ENCODE results near the gene INO80D. TPM values are rescaled to one million over a fixed set of nuclear protein-coding genes. Genes with fewer than 3 reads are reported as not detected.

INO80D gene
- total RNA-seq, 1 donor from 2014 or later = 18.1 TPM

- Mint-ChIP-seq H3K27ac (ENCODE audit: unreplicated experiment) (no peak overlapping the region), H3K36me3 (ENCODE audit: low read depth) (no peaks in the 10 kb centered on the region), H3K27me3 (ENCODE audit: low read depth) (peaks cover 2% of the 10 kb centered on the region), H3K4me1 (peaks cover 6% of the 10 kb centered on the region), H3K4me3 (no peak overlapping the region), H3K9me3 (no peaks in the 10 kb centered on the region)
- TF ChIP-seq, protein P1, sequence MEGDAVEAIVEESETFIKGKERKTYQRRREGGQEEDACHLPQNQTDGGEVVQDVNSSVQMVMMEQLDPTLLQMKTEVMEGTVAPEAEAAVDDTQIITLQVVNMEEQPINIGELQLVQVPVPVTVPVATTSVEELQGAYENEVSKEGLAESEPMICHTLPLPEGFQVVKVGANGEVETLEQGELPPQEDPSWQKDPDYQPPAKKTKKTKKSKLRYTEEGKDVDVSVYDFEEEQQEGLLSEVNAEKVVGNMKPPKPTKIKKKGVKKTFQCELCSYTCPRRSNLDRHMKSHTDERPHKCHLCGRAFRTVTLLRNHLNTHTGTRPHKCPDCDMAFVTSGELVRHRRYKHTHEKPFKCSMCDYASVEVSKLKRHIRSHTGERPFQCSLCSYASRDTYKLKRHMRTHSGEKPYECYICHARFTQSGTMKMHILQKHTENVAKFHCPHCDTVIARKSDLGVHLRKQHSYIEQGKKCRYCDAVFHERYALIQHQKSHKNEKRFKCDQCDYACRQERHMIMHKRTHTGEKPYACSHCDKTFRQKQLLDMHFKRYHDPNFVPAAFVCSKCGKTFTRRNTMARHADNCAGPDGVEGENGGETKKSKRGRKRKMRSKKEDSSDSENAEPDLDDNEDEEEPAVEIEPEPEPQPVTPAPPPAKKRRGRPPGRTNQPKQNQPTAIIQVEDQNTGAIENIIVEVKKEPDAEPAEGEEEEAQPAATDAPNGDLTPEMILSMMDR (conservative IDR thresholded peaks at IDR 0.05) = no peak
- no peak for DNase-seq (ENCODE audit: low read depth, low spot score)
Observed at GRCh38 chr2:205967391-205968075, 118.4 kb downstream of the INO80D start.

GRCh38 chr2:205965707-205966106 lies 120.3 kb downstream of the INO80D start:
- Mint-ChIP-seq H3K9me3 (no peaks in the 10 kb centered on the region), H3K27me3 (ENCODE audit: low read depth) (no peaks in the 10 kb centered on the region), H3K36me3 (ENCODE audit: low read depth) (no peaks in the 10 kb centered on the region)

DNA sequence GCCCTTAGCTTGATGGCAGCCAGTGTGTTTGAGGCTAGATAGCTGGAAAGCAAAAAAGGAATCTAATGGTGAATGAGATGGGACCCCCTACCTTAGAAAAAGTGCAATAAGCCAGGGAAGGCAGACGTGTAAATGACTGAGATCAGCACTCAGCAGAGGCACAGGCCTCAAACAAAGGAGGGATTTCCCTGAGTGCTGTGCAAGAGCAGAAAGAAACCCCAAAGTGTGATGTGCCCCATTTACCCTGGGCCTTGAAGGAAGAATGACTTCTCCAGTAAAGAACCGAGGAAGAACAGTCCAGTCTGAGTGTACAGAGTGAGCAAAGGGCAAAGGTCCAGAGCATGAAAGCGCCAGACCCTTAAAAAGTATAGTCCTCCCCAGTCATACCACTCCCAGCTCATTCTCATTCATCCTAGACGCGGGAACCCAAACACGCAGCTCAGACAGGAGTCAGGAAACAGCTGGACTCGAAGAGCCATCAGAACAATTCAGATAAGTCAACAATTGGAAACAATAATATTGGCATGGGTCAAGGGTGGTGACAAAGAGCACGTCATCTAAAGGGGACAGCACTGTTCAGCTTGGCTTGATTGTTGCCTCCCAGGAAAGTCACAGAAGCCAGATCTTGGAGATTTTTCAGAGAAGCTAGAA lies 121.7 kb downstream of the INO80D start:
- no peaks in the 10 kb centered on the region for H3K9me3 Mint-ChIP-seq
- H3K4me3 Mint-ChIP-seq = no peak overlapping the region
- TF ChIP-seq, protein P1 (conservative IDR thresholded peaks at IDR 0.05) = no peak
- peaks cover 6% of the 10 kb centered on the region for H3K4me1 Mint-ChIP-seq
- H3K27me3 Mint-ChIP-seq (ENCODE audit: low read depth) = no peaks in the 10 kb centered on the region
- no peak for DNase-seq (ENCODE audit: low read depth, low spot score)
- H3K27ac Mint-ChIP-seq (ENCODE audit: unreplicated experiment) = peak overlapping the region; percentile 4
- H3K36me3 Mint-ChIP-seq (ENCODE audit: low read depth) = no peaks in the 10 kb centered on the region

More at GRCh38 chr2:205965707-205966106, 120.3 kb downstream of the INO80D start:
- peaks cover 6% of the 10 kb centered on the region for H3K4me1 Mint-ChIP-seq
- H3K27ac Mint-ChIP-seq (ENCODE audit: unreplicated experiment) = peak overlapping the region; percentile 41
- TF ChIP-seq, protein P1 (conservative IDR thresholded peaks at IDR 0.05) = no peak
- DNase-seq (ENCODE audit: low read depth, low spot score) = no peak
- no peak overlapping the region for H3K4me3 Mint-ChIP-seq

DNA sequence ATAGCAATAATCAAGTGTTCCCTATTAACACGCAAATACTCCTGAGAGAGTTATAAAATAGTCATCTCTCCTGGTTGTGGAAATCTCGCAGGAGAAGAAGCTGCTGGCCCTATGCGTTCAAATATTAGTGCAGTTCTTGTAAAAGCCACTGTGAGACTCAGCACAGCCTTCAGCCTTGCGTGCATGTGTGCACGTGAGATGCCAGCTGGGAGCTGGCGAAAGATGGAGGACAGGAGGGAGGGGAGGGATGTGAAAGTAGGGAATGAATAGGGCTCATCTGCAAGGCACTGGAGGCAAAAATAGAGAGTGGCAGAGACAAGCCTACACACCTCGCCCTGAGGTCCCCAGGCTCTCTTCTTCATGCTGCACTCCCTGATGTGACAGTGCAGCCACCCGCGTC lies 126.5 kb downstream of the INO80D start:
- Mint-ChIP-seq H3K27ac (ENCODE audit: unreplicated experiment) (no peak overlapping the region), H3K36me3 (ENCODE audit: low read depth) (no peaks in the 10 kb centered on the region), H3K9me3 (no peaks in the 10 kb centered on the region), H3K4me3 (no peak overlapping the region), H3K4me1 (peaks cover 11% of the 10 kb centered on the region), H3K27me3 (ENCODE audit: low read depth) (no peaks in the 10 kb centered on the region)
- TF ChIP-seq, protein P1 (conservative IDR thresholded peaks at IDR 0.05) = no peak
- DNase-seq (ENCODE audit: low read depth, low spot score) = no peak

DNA sequence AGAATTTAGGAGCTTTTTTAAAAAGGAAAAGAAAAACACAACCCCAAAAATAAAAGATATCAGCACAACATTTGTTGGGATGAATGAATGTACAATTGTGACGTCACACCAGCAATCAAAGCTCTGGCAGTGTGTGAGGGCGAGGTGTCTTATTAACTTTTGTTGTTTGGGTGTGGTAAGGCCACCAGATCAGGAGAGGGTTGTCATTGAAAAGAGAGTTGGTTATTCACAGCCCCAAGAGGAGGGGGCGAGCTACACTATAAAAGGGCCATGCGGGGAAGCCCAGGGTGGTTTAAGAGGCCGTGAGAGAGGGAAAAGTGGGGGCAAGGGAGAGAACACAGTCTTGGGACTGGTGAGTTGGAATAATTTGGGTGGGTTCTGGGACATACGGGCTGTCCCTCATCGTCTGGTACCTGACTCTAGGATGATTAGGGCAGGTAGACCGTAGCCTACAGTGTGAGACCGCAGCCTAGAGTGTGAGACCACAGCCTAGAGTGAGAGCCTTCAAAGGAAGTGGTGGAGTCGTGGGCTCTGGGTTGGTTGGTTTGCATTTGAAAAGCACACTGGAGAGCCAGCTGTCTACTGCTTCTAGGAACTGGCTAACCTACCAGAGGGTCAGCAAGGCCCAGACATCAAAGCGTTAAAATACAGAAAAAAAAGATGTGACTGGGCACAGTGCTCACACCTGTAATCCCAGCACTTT lies 128.4 kb downstream of the INO80D start:
- TF ChIP-seq, protein P1 (conservative IDR thresholded peaks at IDR 0.05) = no peak
- Mint-ChIP-seq H3K27ac (ENCODE audit: unreplicated experiment) (peak overlapping the region; percentile 66), H3K4me1 (peaks cover 5% of the 10 kb centered on the region), H3K4me3 (no peak overlapping the region), H3K36me3 (ENCODE audit: low read depth) (no peaks in the 10 kb centered on the region), H3K9me3 (no peaks in the 10 kb centered on the region), H3K27me3 (ENCODE audit: low read depth) (no peaks in the 10 kb centered on the region)
- no peak for DNase-seq (ENCODE audit: low read depth, low spot score)

Data from neural crest cell (in vitro differentiated cells).